Stimulated activated CD4-positive, alpha-beta T cell treated with anti-CD3 and anti-CD28 coated beads, TNF-alpha, amount 100 ng/mL, for 1 hour (primary cell): Measurements from ENCODE around the gene ADGRF3.
"Not testable (repeated sequence)": the region's sequence is repeated elsewhere in the genome, so short reads cannot be mapped to it uniquely, and the experiment has no call there.

ENCODE experiments used
- DNase-seq, 3 donors: peaks; one replicate each; pipeline ENCODE4 v3.0.0-alpha.2; 2020; ENCODE audit warnings: low read depth in 3 of 3, low spot score in 1 of 3

ADGRF3 gene

DNA sequence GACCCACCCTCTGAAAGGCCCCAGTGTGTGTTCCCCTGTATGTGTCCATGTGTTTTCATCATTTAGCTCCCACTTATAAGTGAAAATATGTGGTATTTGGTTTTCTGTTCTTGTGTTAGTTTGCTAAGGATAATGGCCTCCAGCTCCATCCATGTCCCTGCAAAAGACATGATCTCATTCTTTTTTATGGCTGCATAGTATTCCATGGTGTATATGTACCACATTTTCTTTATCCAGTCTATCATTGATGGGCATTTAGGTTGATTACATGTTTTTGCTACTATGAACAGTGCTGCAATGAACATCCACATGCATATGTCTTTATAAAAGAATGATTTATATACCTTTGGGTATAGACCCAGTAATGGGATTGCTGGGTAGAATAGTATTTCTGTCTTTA, 22.1 kb downstream of the ADGRF3 start:
- not testable (repeated sequence) for DNase-seq

- DNase-seq: no peak
Observed at GRCh38 chr2:26318950-26319349, 27.6 kb downstream of the ADGRF3 start.

GRCh38 chr2:26317377-26318105, 29.0 kb downstream of the ADGRF3 start:
- DNase-seq: no peak

DNA sequence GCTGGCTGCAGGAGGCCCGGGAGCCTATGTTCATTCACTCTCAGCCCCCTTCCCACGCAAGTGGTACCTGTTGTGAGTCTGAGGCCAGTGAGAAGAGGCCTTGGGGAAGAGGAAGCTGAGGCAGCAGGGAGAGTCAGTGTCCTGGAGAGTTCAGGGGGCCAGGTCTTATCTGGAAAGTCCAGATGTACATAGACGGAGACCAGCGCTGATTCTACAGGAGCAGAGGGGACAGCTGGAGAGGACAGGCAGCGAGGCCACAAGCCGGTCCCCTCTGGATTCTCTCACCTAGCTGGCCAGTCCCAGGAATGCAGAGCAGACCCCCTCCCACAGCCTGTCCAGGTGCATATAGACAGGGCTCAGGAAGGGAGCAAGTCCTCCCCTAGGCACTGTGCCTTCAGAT, 29.7 kb downstream of the ADGRF3 start:
- DNase-seq: no peak

DNA sequence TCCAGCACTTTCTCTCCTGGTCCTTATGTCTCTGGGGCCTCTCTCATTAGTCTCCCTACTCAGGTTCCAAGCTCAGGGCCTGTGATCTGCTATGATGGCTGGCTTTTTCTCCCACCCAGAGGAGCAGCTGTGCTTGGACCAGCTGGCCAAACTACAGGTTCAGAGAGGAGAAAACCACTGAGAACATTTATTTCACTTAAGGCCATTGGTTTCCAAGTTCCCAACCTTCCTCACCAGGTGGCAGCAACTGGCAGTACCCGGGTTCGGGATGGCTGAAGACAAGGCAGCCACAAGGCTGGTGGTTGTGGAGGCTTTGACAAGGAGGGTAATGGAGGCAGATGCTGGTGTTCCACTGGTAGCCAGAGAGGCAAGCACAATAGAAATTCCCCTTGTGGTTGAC, 30.5 kb downstream of the ADGRF3 start:
- DNase-seq: no peak

GRCh38 chr2:26314243-26314642, 32.3 kb downstream of the ADGRF3 start:
- no peak for DNase-seq

DNA sequence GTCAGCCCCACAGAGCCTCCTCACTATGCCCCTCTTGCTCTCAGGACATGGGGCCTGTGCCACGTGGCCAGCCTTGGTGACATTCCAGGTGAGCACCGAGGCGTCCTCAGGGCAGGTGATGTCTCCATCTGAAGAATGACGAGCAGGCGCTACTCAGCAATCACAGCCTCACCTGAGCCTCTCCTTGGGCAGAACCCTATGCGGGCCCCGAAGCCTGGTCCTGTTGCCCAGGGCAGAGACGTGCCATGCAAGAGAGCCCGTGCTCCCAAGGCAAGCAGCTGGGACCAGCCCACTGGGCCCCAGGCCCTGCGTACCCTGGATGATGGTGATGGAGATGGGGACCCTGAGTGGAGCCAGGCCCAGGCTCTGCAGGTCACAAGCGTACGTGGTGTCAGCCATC, 33.1 kb downstream of the ADGRF3 start:
- DNase-seq: no peak

DNA sequence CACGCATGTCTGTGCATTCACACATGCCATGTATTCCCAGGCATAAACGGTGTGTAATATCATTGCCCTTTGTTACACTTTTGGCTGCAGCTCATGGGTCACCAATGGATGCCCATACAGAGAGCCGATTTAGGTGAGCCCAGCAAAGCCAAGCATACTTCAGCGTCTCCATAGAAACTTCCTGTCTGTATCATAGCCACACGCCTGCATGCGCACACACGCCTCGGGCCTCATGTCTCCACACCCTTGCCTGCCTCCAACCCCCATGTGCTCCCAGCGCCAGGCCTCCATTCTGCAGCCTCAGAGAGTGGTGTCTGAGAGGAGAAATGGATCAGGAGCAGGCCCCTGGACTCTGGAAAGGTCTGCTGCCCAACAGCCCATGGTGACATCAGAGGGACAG, 34.1 kb downstream of the ADGRF3 start:
- DNase-seq: no peak

- no peak for DNase-seq
Observed at GRCh38 chr2:26309921-26310320, 36.7 kb downstream of the ADGRF3 start.

GRCh38 chr2:26305540-26305939, 41.0 kb downstream of the ADGRF3 start:
- no peak for DNase-seq

- not testable (repeated sequence) for DNase-seq
Observed at GRCh38 chr2:26305094-26305493, 41.5 kb downstream of the ADGRF3 start.

GRCh38 chr2:26302846-26303245, 43.7 kb downstream of the ADGRF3 start:
- no peak for DNase-seq

GRCh38 chr2:26300234-26300925, 46.2 kb downstream of the ADGRF3 start:
- DNase-seq: no peak

DNA sequence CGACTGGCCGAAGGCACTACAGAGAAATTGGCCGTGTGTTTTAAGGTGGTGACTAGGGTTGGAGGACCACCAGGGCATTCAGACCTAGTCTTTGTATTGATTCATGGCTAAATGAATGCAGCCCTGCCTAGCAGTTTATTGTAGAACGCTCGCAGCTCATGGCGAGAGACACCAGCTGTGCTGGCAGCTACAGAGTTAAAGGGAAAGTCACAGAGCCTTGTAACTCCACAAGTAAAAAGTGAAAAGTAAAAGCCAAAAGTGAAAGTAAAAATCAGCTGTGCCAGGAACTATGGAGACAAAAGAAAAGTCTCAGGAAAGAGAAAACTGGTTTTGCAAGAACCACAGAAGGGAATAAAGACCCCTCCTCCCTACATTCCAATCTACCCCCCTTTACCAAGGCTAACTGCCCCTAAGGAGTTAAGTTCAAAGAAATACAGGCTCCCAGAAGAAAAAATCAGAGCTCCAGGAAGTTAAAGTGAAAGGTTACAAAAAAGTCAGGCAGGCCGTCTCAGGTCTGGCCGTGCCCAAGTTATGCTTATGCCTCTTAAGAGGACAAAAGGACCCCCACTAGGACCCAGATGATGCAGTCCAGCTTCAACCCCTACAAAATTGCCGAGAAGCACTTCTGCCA, 47.0 kb downstream of the ADGRF3 start:
- no peak for DNase-seq

DNA sequence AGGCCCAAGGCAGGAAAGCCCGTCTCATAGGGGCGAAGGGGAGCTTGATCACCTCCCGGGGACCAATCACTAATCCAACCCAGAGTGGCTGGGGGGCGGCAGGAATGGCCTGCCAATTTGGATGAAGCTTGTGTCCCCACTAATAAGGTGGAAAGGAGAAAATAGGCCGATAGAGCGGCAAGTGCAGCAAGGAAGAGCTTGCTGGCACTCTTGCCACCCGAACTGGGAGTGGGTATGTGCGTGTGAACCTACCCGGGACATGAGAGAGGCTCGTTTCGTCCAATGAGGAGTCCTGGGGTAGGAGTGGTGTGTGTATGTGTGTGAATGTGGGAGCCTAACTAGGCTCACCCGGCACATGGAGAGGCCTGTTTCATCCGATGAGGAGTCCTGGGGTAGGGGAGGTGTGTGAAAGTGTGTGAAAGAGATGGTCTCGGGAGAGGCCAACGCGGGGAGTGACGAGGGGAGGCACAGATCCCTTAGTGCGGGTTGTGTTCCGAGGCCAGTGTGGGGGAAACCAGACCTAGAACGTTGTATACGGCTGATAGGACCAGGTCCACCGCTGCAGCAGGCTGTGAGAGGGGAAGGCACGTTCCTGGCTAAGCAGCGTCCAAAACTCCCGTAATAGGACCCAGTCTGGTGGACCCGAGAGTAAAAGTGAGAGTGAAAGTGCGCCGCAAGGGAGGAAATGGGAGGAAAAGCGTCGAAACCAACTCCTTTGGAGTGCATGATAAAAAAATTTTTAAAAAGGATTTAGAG, 47.8 kb downstream of the ADGRF3 start:
- peak in 1 of 3 donors; percentile 24 for DNase-seq

GRCh38 chr2:26298286-26298637, 48.3 kb downstream of the ADGRF3 start:
- no peak for DNase-seq

GRCh38 chr2:26297061-26297460, 49.5 kb downstream of the ADGRF3 start:
- DNase-seq: no peak

DNA sequence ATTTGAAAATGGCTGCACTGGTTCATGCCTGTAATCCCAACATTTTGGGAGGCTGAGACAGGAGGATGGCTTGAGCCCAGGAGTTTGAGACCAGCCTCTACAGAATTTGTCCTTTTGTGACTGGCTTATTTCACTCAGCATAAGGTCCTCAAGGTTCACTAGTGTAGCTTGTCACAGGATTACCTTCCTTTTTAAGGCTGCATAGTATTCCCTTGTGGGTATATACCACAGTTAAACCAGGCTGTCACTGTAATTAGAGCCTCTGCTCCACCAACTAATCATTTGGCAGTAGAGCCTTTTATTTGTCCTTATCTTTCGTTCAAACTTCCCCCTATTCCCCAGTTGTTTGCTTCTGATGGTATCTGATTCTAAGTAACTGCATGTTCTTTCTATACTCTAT, 51.1 kb downstream of the ADGRF3 start:
- no peak for DNase-seq

- DNase-seq: no peak
Observed at GRCh38 chr2:26292646-26293045, 53.9 kb downstream of the ADGRF3 start.

DNA sequence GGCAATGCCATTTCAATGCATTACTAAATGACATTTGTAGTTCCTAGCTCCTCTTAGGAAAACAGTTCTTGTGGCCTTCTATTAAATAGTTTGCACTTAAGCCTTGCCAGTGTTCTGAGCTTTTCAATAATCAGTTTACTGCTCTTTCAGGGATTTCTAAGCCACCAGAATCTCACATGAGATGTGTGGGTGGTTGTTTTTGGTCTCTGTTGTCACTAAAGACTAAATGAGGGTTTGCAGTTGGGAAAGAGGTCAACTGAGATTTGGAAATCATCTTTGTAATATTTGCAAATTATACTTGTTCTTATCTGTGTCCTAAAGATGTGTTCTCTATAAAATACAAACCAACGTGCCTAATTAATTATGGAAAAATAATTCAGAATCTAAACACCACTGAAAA, 56.6 kb downstream of the ADGRF3 start:
- no peak for DNase-seq

DNA sequence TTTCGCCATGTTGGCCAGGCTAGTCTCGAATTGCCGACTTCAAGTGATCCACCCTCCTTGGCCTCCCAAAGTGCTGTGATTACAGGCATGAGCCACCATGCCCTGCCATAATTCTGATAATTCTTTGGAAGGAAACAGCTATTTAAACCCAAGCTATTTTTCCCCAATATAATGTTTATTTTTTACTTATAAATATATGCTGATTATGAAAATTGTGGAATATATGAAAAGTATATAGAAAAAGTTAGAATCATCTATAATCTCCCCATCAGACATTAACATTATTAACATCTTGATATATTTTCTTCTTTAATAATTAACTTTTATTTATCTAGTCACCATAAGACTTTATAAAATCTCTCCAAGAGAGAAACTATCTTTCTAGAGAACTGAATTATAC, 60.7 kb downstream of the ADGRF3 start:
- DNase-seq: no peak

GRCh38 chr2:26284132-26284531, 62.5 kb downstream of the ADGRF3 start:
- no peak for DNase-seq
